Omental fat pad (tissue), 4 donors: ENCODE results near the gene CEACAM20. TPM values are rescaled to one million over a fixed set of nuclear protein-coding genes. Genes with fewer than 3 reads are reported as not detected.
"Not testable (repeated sequence)": the region's sequence is repeated elsewhere in the genome, so short reads cannot be mapped to it uniquely, and the experiment has no call there.

Experiments
- ATAC-seq: fragments of 150-250 bp; one replicate; pipeline ENCODE4 v1.9.1; 2016; ENCODE audit warnings: mild to moderate bottlenecking, moderate library complexity; ENCODE audit not compliant: low FRiP score
- DNase-seq: peaks from one replicate; pipeline ENCODE4 v3.0.0-alpha.2; 2019; ENCODE audit warnings: low spot score
- CTCF ChIP-seq, 3 donors: fragments of 450-650 bp; IDR thresholded peaks; one replicate each; pipeline ENCODE4 v1.5.1; 2016 to 2017; ENCODE audit warnings: antibody characterized with exemption in 3 of 3, mild to moderate bottlenecking in 3 of 3, moderate library complexity in 2 of 3
- total RNA-seq, 4 donors: library from RNA; depleted of rRNA; stranded (reverse); fragments of >200 nt; gene quantifications; one replicate each; pipeline ENCODE4 v1.1.0, GENCODE V29; 2016

CEACAM20 gene
- total RNA-seq, 4 donors from 2014 or later, result not detected

DNA sequence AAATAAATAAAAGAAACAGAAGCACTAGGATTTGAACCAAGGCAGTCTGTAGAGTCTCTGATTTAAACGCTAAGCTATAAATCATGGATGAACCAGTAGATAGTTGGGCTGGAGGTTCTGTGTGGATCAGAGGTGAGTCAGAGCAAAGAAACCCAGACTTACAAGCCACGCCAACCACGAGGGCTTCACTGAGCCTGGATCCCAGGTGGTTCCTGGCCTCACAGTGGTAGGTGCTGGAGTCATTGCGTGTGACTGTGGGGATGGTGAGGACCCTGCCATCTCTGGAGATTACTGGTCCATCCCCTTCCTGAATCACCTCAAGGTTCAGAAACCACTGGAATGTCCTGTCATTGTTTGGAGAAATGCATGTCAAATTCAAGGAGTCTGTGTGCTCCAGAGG is 19.3 kb upstream of the CEACAM20 start:
- ATAC-seq (no peak), DNase-seq (no peak)
- no peak for TF ChIP-seq CTCF (IDR thresholded peaks at IDR 0.05)

DNA sequence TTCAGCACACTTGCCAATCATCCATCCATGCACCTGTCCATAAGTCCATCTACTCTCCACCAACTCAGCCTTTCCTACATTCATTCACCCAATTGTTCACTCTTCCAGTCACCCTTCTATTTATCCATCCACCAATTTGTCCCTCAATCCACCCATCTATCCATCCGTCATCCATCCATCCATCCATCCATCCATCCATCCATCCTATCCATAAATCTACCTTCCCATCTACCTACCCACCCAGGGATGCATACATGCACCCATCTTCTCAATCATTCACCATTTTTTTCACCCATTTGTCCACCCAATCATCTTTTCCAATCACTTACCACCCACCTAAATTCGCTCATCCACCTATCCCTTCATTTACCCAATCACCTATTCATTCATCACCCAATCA is 14.6 kb upstream of the CEACAM20 start:
- DNase-seq (no peak), ATAC-seq (no peak)
- TF ChIP-seq CTCF (IDR thresholded peaks at IDR 0.05), result no peak

- no peak for DNase-seq
- ATAC-seq, result no peak
- no peak for TF ChIP-seq CTCF (IDR thresholded peaks at IDR 0.05)
Observed at GRCh38 chr19:44542671-44543070, 13.2 kb upstream of the CEACAM20 start.

DNA sequence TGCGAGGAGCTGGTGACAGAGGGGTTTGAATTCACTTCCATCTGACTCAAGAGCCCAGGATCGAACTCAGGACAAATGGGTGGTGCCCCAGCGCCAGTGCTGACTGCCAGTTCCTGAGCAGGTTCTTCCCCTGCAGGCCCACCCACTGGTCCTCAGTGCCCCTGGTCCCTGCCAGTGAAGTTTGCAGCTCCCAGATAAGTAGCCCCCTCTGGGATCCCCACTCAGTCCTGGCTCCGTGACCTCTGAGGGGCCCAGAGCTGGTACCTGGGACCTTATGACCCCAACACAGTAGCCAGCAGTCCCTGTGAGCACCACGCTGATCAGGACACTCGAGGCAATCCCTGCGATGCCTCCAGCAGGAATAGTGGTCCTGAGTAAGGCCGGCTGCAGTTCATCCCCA is 11.3 kb upstream of the CEACAM20 start:
- no peak for DNase-seq
- TF ChIP-seq CTCF (IDR thresholded peaks at IDR 0.05), result no peak
- ATAC-seq, result no peak

GRCh38 chr19:44539991-44540390 is 10.5 kb upstream of the CEACAM20 start:
- TF ChIP-seq CTCF (IDR thresholded peaks at IDR 0.05), result no peak
- DNase-seq (no peak), ATAC-seq (no peak)

- no peak for ATAC-seq
- TF ChIP-seq CTCF (IDR thresholded peaks at IDR 0.05), result no peak
- DNase-seq, result no peak
Observed at GRCh38 chr19:44539236-44539826, 9.9 kb upstream of the CEACAM20 start.

GRCh38 chr19:44535361-44535760 is 5.9 kb upstream of the CEACAM20 start:
- DNase-seq, ATAC-seq: not testable (repeated sequence)

DNA sequence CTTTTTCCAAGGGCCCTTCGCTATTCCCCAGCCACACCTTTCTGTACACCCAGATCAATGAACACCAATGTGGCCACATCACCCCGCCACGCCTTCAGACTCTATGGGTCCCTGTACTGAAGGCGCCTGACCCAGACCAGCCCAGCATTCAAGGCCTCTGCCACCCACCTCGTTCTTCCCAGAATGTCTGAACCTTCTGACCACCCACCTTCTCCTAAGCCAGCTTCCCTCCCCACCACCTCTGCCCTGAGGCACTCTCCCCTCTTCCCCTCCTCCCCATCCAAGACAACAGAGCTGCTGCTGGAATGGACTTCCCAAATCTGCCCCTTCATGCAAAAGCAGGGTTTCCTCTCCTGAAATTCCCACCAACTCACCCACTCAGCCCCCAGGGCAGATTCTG is 3.3 kb upstream of the CEACAM20 start:
- ATAC-seq (no peak), DNase-seq (no peak)
- TF ChIP-seq CTCF (IDR thresholded peaks at IDR 0.05), result no peak
